GM12892 (cell line): ENCODE measurements around the gene ATP6V1E1.

Source experiments
- DNase-seq: peaks from one replicate; pipeline ENCODE4 v3.0.0; 2011; ENCODE audit not compliant: insufficient read length
- FAIRE-seq: peaks from 2 replicates; lab custom pipeline; 2011; peaks lifted over from hg19 to GRCh38; lab: Jason Lieb, UNC
- POLR2A ChIP-seq: IDR thresholded peaks from 2 replicates; pipeline ENCODE4 v1.6.1; 2011; ENCODE audit warnings: low read depth, low read length, control low read depth
- POLR2AphosphoS5 ChIP-seq: IDR thresholded peaks from 2 replicates; pipeline ENCODE4 v1.6.1; 2011; ENCODE audit warnings: low read depth, low read length, control low read depth
- TAF1 ChIP-seq: IDR thresholded peaks from 2 replicates; pipeline ENCODE4 v1.6.1; 2011; ENCODE audit warnings: low read depth, mild to moderate bottlenecking, control low read depth, low read length, borderline replicate concordance

Gene ATP6V1E1

DNA sequence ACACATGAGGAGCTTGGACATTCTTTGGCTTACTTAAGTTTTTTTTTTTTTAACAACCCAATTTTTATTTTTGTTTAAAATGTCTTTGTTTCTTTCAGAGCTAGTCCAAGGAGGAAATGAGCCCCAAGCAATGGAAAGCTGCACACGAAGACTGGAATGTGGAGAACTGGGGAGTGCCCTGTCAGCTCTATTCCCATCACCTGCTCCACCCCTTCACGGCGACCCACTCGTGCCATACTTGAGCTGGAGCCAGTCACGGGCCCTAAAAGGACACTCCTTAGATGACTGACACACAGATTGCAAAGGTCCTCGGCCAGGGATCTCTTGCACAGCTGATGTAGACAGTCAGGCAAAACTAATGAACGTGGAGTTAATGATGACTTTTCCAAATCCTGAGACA lies 75.8 kb downstream of the ATP6V1E1 start:
- no peak for TF ChIP-seq POLR2AphosphoS5
- no peak for TF ChIP-seq POLR2A
- no peak for TF ChIP-seq TAF1
- no peak for DNase-seq
- no peak for FAIRE-seq

DNA sequence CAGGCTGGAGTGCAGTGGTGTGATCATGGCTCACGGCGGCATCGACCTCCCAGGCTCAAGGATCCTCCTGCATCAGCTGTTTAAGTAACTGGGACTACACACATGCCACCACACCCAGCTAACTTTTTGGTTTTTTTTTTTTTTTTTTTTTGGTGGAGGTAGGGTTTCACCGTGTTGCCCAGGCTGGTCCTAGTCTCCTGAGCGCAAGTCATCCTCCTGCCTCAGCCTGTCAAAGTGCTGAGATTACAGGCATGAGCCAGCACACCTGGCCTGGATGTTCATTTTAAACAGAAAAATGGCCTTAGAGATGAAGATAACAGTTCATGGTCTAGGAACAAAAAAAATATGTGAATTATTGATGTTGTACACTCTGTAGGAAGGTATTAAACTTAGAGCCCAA lies 78.9 kb downstream of the ATP6V1E1 start:
- DNase-seq (no peak), FAIRE-seq (no peak)
- TF ChIP-seq POLR2AphosphoS5 (no peak), TAF1 (no peak), POLR2A (no peak)

DNA sequence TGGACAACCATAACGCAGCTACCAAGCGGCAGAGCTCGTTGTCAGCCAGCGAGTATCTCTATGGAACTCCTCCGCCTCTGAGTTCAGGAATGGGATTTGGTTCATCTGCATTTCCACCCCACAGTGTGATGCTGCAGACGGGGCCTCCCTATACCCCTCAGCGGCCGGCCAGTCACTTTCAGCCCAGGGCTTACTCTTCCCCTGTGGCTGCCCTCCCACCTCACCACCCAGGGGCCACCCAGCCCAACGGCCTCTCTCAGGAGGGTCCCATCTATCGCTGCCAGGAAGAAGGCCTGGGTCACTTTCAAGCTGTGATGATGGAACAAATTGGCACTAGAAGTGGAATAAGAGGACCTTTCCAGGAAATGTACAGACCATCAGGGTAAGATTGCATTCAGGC lies 79.4 kb downstream of the ATP6V1E1 start:
- no peak for TF ChIP-seq POLR2A
- no peak for TF ChIP-seq POLR2AphosphoS5
- TF ChIP-seq TAF1 = no peak
- FAIRE-seq = no peak
- DNase-seq = no peak

DNA sequence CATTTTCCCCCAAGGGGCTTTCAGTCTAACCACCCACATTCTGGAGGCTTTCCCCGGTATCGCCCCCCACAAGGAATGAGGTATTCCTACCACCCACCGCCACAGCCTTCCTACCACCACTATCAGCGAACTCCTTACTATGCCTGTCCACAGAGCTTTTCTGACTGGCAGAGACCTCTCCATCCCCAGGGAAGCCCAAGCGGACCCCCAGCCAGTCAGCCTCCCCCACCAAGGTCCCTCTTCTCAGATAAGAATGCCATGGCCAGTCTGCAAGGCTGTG lies 79.9 kb downstream of the ATP6V1E1 start:
- DNase-seq (no peak), FAIRE-seq (no peak)
- TF ChIP-seq TAF1 = no peak
- TF ChIP-seq POLR2A = no peak
- TF ChIP-seq POLR2AphosphoS5 = no peak

DNA sequence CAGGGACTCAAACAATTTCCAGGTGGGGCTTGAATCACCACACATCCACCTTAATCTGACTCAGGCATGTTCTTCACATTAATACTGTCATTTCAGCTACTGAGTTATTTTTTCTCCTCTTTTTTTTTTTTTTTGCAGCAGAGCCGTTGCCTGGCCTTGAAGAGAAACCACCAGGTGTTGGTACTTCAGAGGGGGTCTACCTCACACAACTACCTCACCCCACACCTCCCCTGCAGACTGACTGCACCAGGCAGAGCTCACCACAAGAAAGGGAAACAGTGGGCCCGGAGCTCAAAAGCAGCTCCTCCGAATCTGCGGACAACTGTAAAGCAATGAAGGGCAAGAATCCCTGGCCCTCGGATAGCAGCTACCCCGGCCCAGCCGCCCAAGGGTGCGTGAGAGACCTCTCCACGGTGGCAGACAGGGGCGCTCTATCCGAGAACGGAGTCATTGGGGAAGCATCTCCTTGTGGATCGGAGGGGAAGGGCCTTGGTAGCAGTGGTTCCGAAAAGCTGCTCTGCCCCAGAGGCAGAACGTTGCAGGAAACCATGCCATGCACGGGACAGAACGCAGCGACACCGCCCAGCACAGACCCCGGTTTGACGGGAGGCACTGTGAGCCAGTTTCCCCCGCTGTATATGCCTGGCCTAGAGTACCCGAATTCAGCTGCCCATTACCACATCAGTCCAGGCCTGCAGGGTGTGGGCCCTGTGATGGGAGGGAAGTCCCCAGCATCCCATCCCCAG lies 80.4 kb downstream of the ATP6V1E1 start:
- no peak for FAIRE-seq
- no peak for DNase-seq
- TF ChIP-seq POLR2A = no peak

DNA sequence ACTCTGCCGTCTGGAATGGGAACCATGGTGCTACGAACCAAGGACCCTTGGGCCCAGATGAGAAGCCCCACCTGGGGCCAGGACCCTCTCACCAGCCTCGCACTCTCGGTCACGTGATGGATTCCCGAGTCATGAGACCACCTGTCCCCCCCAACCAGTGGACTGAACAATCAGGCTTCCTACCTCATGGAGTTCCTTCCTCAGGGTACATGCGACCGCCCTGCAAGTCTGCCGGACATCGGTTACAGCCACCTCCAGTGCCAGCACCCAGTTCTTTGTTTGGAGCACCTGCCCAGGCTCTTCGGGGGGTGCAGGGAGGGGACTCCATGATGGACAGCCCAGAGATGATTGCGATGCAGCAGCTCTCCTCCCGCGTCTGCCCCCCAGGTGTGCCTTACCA lies 86.1 kb downstream of the ATP6V1E1 start:
- TF ChIP-seq POLR2AphosphoS5 (no peak), TAF1 (no peak), POLR2A (no peak)
- DNase-seq = no peak
- no peak for FAIRE-seq
